Activated B cell treated with CpG ODN at 0.5 μM for 24 hours (primary cell): ENCODE results near the gene ARFIP1. TPM values are rescaled to one million over a fixed set of nuclear protein-coding genes. Genes with fewer than 3 reads are reported as not detected.

Experiments used
- ATAC-seq: fragments of 200-7000 bp; cut with Tn5 transposase; one replicate; pipeline ENCODE4 v1.10.0; 2021; ENCODE audit warnings: low read depth, mild to moderate bottlenecking, moderate library complexity
- CTCF ChIA-PET: fragments of 350-600 bp; sonication (Branson Sonifier 250); formaldehyde crosslinking; loops from one replicate; lab custom pipeline; 2021; ENCODE audit warnings: antibody characterized with exemption; lab: Charles Lee
- POLR2A ChIA-PET: fragments of 350-600 bp; sonication (Branson Sonifier 250); formaldehyde crosslinking; loops from one replicate; lab custom pipeline; 2021; ENCODE audit warnings: antibody characterized with exemption; lab: Charles Lee
- DNase-seq: peaks from one replicate; pipeline ENCODE4 v3.0.0; 2022
- H3K27ac Mint-ChIP-seq: one replicate; pipeline ENCODE4 v1.8.0; 2020; ENCODE audit warnings: mixed read lengths
- H3K27me3 Mint-ChIP-seq: one replicate; pipeline ENCODE4 v1.8.0; 2021; ENCODE audit warnings: mixed read lengths
- H3K36me3 Mint-ChIP-seq: one replicate; pipeline ENCODE4 v1.8.0; 2021; ENCODE audit warnings: low read depth, mixed read lengths
- H3K4me1 Mint-ChIP-seq: one replicate; pipeline ENCODE4 v1.8.0; 2021; ENCODE audit warnings: mixed read lengths
- H3K4me3 Mint-ChIP-seq: one replicate; pipeline ENCODE4 v1.8.0; 2020; ENCODE audit warnings: mild to moderate bottlenecking, mixed read lengths
- H3K9me3 Mint-ChIP-seq: one replicate; pipeline ENCODE4 v1.8.0; 2020; ENCODE audit warnings: mixed read lengths
- intact Hi-C: fragments of 100-400 bp; cut with micrococcal nuclease; formaldehyde crosslinking; loops from one replicate; pipeline ENCODE4 v1.15.1; 2024
- total RNA-seq: library from RNA; stranded (reverse); gene quantifications from 2 replicates; pipeline ENCODE4 v1.2.3, GENCODE V29; 2022
- TF ChIP-seq, protein P1 (sequence below): fragments of 200-600 bp; IDR thresholded peaks from one replicate; pipeline ENCODE4 v1.8.0; 2022; ENCODE audit warnings: antibody characterized with exemption, mild to moderate bottlenecking

The ARFIP1 gene
- 16.8 and 19.5 TPM in 2 replicates for total RNA-seq

- peaks cover 11% of the 10 kb centered on the region for H3K36me3 Mint-ChIP-seq
- CTCF ChIA-PET: interaction anchor here (0.9 to 1.6 kb wide), 6 partner anchors 10 to 929 kb away, joined by 3 to 5 read pairs (median 4); no protein-coding TSS in a partner anchor
- H3K4me1 Mint-ChIP-seq: peaks cover 41% of the 10 kb centered on the region
- ATAC-seq (peak; percentile 88), DNase-seq (peak; percentile 93)
- TF ChIP-seq, protein P1, sequence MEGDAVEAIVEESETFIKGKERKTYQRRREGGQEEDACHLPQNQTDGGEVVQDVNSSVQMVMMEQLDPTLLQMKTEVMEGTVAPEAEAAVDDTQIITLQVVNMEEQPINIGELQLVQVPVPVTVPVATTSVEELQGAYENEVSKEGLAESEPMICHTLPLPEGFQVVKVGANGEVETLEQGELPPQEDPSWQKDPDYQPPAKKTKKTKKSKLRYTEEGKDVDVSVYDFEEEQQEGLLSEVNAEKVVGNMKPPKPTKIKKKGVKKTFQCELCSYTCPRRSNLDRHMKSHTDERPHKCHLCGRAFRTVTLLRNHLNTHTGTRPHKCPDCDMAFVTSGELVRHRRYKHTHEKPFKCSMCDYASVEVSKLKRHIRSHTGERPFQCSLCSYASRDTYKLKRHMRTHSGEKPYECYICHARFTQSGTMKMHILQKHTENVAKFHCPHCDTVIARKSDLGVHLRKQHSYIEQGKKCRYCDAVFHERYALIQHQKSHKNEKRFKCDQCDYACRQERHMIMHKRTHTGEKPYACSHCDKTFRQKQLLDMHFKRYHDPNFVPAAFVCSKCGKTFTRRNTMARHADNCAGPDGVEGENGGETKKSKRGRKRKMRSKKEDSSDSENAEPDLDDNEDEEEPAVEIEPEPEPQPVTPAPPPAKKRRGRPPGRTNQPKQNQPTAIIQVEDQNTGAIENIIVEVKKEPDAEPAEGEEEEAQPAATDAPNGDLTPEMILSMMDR: no peak
- POLR2A ChIA-PET: interaction anchor here (0.6 to 1.1 kb wide), 6 partner anchors 10 to 951 kb away, joined by 3 to 11 read pairs (median 4); partner anchors contain the start of gene FBXW7
- intact Hi-C loops: loop anchor here (1.0 to 5.0 kb wide), 9 partner anchors 67 to 1680 kb away; partner anchors contain the start of genes FBXW7, GATB, RPS3A and TMEM154
- peak within 1 kb of the TSS; percentile 97 for H3K4me3 Mint-ChIP-seq
- no peaks in the 10 kb centered on the region for H3K9me3 Mint-ChIP-seq
- peak within 1 kb of the TSS; percentile 92 for H3K27ac Mint-ChIP-seq
- H3K27me3 Mint-ChIP-seq: no peaks in the 10 kb centered on the region
Measured at GRCh38 chr4:152779513-152780266, at the start of gene ARFIP1, which contains the start of gene TIGD4. TSS of gene ARFIP1 (plus strand) at chr4:152779954. CDS start at chr4:152829634, 49,680 bp downstream. TSS of gene TIGD4 (minus strand) at chr4:152779730. CDS start at chr4:152771004, 8,726 bp downstream.

DNA sequence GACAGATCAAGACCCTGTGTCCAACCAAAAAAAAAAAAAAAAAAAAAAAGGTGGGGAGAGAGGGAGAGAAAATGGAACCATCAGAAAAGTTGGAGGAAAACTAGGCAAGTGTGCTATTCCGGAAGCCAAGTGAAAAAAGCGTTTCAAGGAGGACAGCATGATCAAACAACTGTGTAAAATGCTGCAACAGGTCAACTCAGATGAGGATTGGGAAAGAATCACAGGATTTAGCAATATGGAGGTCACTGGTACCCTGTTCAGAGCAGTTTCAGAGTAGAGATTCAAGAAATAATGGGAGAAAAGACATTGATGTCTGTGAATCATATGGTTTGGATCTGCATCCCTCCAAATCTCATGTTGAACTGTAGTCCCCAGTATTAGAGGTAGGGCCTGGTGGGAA lies 47.8 kb upstream of the ARFIP1 start:
- Mint-ChIP-seq H3K4me3 (no peak overlapping the region), H3K36me3 (no peaks in the 10 kb centered on the region), H3K27me3 (peaks cover 2% of the 10 kb centered on the region), H3K4me1 (peaks cover 23% of the 10 kb centered on the region), H3K9me3 (no peaks in the 10 kb centered on the region), H3K27ac (no peak overlapping the region)
- ChIA-PET CTCF (no interaction called here), POLR2A (no interaction called here)
- no peak for DNase-seq
- TF ChIP-seq, protein P1: no peak
- ATAC-seq: no peak
- intact Hi-C loops: no loop called here

GRCh38 chr4:152734015-152734698 lies 45.6 kb upstream of the ARFIP1 start:
- Mint-ChIP-seq H3K9me3 (no peaks in the 10 kb centered on the region), H3K27ac (peak overlapping the region; percentile 16), H3K4me1 (peaks cover 14% of the 10 kb centered on the region), H3K4me3 (no peak overlapping the region), H3K36me3 (no peaks in the 10 kb centered on the region), H3K27me3 (peaks cover 2% of the 10 kb centered on the region)
- TF ChIP-seq, protein P1: no peak
- DNase-seq (no peak), ATAC-seq (no peak)
- CTCF ChIA-PET: interaction anchor here (2.8 to 4.5 kb wide), 6 partner anchors 50 to 325 kb away, joined by 8 to 74 read pairs (median 25); no protein-coding TSS in a partner anchor
- intact Hi-C loops: loop anchor here (2.0 kb wide), 1 partner anchor 37 kb away; no protein-coding TSS in a partner anchor
- POLR2A ChIA-PET: interaction anchor here (0.5 to 1.5 kb wide), 2 partner anchors 55 to 90 kb away, joined by 3 to 5 read pairs; partner anchors contain the start of gene TMEM154

- Mint-ChIP-seq H3K36me3 (no peaks in the 10 kb centered on the region), H3K27ac (peak overlapping the region; percentile 16), H3K9me3 (no peaks in the 10 kb centered on the region), H3K27me3 (peaks cover 2% of the 10 kb centered on the region), H3K4me3 (no peak overlapping the region), H3K4me1 (peaks cover 14% of the 10 kb centered on the region)
- ChIA-PET CTCF (interaction anchor here (0.7 to 4.5 kb wide), 14 partner anchors 51 to 333 kb away, joined by 3 to 74 read pairs (median 4); partner anchors contain the start of gene FBXW7), POLR2A (interaction anchor here (0.5 to 1.5 kb wide), 2 partner anchors 56 to 91 kb away, joined by 3 to 5 read pairs; partner anchors contain the start of gene TMEM154)
- ATAC-seq (no peak), DNase-seq (no peak)
- intact Hi-C loops: loop anchor here (1.0 to 2.0 kb wide), 6 partner anchors 38 to 326 kb away; partner anchors contain the start of gene TMEM154
- TF ChIP-seq, protein P1: no peak
Measured at GRCh38 chr4:152734699-152735050, 45.1 kb upstream of the ARFIP1 start.
